Measurements from ENCODE around the gene MRPL28.
"Not testable (repeated sequence)": the region's sequence is repeated elsewhere in the genome, so short reads cannot be mapped to it uniquely, and the experiment has no call there.

Gene MRPL28

DNA sequence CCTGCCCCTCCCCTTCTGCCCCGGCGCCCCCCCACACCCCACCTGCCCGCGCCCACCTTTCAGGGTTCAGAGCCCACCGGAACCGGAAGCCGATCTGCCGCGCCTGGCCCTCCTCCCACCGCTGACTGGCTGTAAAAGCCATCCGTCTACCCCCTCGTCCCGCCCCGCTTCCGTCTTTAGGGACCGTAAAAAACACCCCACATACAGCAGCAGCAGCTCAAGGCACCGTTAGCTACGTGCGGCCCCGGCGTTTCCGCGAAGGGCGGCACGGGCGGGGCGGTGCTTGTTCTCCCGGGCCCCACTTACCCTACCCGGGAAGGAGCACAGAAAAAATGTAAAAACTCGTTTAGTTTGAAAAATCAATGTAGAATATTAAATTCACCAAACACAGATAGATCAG lies at the start of gene MRPL28:
Gene MRPL28, minus strand, starts transcription at position 96 of the 400 bp plus-strand sequence. CDS start 320 bp downstream, outside the sequence.
- FAIRE-seq: peak; percentile 95

DNA sequence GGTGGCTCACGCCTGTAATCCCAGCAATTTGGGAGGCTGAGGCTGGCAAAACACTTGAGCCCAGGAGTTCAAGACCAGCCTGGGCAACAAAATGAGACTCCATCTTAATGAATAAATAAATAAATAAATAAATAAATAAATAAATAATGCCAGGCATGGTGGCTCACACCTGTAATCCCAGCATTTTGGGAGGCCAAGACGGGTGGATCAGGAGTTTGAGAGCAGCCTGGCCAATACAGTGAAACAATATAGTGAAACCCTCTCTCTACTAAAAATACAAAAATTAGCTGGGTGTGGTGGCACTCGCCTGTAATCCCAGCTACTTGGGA lies 44.8 kb upstream of the MRPL28 start:
- not testable (repeated sequence) for FAIRE-seq

DNA sequence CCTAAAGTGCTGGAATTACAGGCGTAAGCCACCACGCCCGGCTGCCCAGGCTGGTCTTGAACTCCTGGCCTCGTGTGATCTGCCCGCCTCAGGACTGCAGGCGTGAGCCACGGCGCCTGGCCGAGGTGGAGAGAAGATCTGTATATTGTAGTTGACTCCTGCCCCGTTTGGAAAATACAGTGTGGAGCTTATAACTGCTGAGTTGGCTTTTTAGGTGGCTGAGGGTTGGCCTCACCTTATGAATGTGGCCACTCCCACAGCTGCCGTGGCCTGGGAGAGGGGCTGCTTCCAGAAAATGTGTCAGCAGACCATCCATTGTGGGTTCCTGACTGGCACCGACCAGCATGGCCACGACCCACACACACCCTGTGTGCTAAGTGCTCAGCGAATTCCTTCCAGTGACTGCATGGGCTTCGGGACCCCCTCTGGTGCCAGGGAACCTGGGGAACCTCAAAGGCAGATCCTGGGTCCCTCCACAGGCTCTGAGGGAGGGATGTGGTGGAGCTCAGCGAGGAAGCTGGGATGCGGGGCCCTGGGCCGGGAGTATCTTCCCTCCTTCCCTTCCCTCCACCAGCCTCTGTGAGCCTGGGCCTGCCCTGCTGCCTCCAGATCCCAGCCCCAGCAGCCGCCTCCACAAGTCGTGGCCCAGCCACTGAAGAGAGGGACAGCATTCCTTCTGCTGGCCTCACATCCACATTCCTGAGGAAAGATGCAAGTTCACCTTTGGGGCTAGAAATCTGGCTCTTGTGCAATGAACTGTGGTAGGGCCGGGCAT lies 44.2 kb upstream of the MRPL28 start:
- FAIRE-seq: no peak

DNA sequence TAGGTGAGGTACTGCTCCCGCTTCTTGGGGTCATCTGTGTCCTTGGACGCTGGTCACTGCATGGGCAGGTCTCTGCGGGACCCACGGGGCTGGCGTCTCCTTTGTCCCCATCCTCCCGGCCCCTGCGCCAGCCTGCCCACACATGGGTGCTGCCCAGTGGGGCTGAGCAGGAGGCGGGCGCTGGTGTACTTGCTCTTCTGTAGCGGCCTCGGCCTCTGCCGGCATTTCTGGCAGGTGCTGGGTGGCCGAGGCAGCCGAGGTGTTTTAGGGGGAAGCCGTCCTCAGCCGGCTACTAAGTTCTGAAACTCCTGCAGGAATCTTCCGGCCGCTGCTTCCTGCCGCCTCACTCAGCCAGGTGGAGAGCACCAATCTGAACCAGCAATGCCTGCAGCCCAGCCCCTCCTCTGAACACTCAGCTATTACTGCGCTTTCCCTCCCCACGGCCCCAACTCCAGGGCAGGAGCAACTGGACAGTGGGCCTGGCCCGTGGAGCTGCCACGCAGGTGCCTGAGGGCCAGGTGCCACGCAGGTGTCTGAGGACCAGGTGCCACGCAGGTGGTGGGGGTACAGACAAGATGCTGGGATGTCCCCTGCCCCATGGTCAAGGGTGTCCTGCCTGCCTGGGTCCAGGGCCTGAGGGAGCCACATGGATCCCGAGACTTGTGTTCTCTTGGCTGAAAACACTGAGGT lies 41.4 kb upstream of the MRPL28 start:
- FAIRE-seq: no peak

DNA sequence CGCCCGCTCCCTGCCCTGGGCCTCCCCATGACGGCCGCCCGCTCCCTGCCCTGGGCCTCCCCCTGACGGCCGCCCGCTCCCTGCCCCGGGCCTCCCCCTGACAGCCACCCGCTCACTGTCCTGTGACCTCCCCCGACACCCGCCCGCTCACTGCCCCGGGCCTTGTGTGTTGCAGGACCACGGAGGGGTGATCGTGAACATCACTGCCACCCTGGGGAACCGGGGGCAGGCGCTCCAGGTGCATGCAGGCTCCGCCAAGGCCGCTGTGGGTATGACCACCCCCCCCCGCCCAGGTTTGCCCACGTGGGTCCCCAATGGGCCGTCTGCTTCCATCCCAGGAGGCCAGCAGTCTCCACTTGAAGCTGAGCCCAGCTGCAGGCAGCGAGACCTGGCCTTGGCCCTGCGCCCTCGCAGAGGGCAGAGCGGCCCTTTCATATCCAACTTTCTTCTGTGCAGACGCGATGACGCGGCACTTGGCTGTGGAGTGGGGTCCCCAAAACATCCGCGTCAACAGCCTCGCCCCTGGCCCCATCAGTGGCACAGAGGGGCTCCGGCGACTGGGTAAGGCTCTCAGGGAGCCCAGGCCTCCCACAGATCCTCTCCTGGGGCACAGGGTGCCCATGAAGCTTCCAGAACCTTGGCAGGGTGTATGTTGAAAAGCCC lies 40.3 kb upstream of the MRPL28 start:
- FAIRE-seq: no peak

DNA sequence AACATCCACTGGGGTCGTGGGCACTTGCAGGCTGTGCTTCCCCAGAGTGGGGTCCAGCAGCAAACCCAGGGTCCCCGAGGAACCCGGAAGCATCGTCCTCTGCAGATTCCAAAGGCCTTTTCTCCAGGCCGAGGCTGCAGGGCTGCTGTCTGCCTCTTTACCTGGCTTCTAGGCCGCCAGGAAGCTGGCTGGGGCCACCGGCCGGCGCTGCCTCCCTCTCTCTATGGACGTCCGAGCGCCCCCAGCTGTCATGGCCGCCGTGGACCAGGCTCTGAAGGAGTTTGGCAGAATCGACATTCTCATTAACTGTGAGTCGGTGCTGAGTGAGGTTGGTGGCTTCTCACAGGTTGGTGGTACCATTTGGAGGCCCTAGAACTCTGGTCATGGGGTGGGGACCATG lies 36.9 kb upstream of the MRPL28 start:
- FAIRE-seq: no peak

DNA sequence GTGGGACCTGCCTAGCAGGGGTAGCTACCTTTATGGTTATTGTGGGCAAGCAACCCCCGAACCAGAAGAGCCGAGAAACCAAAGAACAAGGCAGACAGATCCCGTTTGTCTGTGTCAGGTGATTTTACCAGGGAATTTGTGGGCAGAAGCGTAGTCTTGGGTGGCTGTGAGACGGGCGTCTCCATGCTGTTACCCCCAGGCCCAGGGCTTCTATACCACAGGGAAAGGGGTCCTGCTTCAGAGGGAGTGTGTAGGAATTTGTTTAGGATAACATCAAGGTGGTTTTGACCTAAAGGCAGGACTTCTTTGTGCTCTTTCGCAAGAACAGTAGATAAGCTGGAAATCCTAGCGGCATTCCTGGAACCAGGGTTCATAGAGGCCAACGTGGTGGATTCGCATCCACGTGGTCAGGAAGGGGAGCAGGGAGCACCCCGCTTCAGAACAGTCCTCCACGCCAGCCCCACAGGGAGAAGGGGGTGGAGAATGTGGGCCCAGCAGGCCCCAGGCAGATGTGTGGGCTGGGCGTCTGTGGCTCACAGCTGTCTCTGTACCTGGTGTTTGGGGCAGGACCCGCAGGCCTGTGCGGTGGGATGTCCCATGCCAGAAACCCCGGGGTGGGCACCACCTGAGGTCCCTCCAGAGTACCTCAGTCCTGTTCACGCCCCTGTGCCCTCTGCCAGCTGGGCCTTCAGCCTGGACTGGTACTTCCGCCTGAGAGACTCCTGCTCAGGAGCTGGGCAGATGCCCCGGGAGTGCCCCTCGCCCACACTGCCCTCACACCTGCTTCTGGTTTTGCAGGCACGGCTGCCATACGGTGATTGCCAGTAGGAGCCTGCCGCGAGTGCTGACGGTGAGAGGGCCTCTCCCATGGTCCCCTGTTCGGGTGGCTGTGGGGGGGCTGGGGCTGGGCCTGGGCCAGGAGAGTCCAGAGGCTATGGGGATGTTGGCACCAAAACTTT lies 35.5 kb upstream of the MRPL28 start:
- no peak for FAIRE-seq

DNA sequence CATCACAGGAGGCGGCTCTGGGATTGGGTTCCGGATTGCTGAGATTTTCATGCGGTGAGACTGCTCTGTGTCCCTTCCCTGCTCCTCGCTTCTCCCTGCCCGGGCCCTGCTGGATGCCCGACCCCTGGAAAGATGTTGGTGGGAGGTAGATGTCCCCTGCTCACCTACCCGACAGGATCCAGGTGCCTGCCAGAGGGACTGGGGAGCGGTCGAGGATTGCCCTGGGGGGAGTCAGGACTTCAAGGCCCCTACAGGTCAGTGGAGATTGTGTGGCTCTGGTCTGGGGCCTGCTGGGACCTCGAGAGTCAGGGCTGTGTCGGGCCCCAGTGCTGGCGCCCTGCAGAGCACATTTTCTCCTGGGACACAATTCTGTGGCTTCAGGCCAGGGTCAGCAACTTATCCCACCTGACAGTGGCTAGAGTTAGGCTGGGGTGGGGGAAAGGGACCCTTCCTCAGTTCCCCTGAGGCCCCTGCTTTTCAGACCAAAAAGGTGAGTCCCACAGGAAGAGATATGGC lies 34.7 kb upstream of the MRPL28 start:
- no peak for FAIRE-seq

DNA sequence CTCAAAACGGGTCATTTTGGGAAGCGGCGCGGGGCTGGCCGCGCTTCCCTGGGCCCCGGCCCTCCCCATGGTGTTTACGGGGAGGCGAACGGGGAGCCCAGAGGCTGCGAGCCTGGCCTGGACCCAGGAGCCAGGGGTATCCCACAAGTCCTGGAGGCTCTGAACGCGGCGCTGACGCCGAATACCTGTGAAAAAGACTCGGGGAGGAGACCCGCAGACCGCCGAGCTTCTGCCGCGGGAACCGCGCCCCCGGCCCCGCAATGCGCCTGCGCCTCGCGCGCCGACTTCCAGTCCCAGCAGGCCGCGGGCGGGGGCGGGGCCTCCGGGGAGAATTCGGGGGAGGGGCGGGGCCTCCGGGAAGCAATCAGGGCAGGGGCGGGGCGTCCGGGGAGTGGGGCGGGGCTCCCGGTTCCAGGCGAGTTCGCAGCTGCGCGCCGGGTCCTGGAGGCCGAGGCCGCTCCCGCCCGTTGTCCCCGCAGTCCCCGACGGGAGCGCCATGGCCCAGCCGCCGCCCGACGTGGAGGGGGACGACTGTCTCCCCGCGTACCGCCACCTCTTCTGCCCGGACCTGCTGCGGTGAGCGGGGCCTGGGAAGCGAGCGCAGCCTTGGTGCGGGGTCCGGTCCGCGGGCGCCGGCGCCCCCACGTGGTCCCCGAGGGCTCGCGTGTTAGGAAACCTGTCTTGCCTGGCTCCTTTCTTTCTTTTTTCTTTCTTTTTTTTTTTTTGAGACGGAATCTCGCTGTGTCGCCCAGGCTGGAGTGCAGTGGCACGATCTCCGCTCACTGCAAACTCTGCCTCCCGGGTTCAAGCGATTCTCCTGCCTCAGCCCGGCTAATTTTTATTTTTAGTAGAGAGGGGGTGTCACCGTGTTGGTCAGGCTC lies 31.4 kb upstream of the MRPL28 start, which contains the start of gene DECR2:
Gene DECR2, plus strand, starts transcription at position 418 of the 881 bp plus-strand sequence. Its CDS starts 79 bp downstream, at position 497.
- FAIRE-seq: no peak

DNA sequence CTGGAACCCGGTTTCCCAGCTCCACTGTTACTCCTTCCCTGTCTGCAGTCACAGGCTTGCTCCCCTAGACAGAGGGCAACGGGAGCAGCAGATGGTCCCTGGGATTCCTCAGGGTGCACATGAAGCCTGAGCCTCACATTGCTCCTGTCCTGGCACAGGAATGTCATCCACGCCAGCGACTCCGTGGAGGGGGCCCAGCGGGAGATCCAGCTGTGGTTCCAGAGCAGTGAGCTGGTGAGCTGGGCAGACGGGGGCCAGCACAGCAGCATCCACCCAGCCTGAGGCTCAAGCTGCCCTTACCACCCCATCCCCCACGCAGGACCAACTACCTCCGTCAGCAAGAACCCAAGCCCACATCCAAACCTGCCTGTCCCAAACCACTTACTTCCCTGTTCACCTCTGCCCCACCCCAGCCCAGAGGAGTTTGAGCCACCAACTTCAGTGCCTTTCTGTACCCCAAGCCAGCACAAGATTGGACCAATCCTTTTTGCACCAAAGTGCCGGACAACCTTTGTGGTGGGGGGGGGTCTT lies 29.8 kb upstream of the MRPL28 start:
- FAIRE-seq: no peak

DNA sequence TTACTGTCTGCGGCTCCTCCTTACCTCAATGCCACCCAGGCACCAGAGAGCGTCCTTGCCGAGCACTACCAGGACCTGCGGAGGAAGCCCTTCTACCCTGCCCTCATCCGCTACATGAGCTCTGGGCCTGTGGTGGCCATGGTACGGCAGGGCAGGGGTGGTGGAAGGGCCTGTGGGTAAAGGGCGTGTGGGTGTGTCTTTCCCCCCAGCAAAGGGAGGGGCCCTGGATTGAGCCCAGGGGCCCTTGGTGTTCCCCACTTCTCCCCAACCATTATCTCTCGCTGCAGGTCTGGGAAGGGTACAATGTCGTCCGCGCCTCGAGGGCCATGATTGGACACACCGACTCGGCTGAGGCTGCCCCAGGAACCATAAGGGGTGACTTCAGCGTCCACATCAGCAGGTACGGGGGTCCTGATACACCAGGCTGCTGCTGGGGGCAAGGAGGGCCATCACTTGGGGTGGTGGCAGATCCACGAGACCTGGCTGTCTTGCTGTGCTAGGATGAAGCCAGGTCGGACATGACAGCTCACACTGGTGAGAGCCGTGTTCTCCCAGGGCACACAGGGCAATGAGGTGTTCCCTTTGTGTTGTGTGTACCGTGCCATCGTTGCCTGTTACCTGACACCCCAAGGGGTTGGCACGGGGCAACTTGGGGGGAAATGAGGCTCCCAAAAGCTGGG lies 29.1 kb upstream of the MRPL28 start:
- FAIRE-seq: no peak

DNA sequence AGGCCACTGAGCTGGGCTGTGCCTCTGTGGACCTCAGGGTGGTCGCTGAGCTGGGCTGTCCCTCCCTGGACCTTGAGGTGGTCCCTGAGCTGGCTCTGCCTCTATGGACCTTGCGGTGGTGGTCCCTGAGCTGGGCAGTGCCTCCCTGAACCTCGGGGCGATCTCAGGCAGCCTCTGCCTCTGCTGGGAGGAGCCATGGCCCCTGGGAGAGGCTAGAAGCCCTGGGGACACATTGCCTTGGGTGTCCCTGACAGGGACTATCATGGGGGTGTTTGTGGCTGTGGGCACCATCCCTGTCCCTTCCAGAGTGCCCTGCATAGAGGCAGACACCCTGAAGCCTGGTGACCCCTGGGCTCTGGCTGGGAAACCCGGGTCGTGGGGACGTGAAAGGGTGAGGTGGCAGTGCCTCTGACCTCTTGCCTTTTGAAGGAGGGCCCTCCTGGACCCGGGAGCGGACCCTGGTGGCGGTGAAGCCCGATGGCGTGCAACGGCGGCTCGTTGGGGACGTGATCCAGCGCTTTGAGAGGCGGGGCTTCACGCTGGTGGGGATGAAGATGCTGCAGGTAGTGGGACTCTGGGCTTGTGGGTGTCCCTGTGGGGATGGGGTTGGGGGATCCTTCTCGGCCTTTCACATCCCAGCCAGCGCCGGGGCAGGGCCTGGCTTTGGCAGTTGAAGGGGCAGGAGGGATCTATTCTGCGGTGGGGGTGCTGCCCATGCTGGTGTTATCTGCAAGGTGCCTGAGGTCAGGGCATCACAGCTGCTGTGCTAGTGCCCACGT lies 28.4 kb upstream of the MRPL28 start:
- FAIRE-seq: no peak

DNA sequence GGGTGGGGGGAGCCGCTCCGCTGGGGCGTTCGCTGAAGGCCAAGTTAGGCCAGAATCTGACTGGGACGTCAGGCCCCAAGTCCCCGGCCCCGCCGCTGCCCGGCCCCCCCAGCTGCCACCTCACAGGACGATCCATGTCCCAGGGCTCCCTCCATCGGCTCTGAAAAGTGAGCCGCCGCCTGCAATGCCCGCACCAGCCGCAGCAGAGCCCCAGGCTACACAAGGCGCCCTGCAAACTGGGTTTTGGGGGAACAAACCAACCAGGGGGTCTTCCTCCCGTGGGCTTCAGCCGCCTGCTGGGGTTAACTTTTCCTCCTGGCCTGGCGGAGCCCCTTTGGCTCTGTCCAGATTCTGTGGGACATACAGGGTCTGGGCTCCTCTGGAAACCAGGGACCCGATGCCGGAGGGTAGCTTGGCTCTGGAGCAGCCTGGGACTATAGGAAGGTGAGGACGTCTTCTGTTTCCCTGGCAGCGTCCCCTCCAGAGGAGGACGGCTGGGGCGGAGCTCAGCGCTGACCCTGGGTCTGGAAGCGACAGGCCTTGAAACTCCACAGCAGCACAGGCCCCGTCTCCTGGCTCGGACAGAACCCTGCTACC lies 27.5 kb upstream of the MRPL28 start:
- FAIRE-seq: no peak

DNA sequence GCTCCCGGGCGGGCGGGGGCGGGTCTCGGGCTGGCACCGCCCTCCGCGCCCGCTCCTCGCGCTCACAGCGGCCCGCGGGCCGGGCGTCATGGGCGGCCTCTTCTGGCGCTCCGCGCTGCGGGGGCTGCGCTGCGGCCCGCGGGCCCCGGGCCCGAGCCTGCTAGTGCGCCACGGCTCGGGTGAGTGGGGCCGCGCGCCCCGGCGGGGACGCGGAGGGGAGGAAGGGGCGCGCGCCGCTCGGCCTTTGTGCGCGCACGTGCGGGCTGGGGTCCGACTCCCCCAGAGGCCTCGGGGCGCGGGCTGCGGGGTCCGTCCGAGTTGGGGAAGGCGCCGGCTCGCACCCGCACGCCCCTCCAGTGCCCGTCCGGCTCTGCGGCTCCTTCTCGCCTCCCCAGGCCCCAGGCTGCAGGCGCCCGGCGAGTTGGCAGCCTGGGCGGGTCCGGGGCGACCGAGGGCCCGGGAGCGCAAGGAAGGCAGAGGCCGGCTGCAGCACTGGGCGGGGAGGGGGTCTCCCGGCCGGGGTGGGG lies 26.9 kb upstream of the MRPL28 start, which contains the start of gene NME4:
Gene NME4, plus strand, starts transcription at position 65 of the 527 bp plus-strand sequence. Its CDS starts 24 bp downstream, at position 89.
- FAIRE-seq: no peak

DNA sequence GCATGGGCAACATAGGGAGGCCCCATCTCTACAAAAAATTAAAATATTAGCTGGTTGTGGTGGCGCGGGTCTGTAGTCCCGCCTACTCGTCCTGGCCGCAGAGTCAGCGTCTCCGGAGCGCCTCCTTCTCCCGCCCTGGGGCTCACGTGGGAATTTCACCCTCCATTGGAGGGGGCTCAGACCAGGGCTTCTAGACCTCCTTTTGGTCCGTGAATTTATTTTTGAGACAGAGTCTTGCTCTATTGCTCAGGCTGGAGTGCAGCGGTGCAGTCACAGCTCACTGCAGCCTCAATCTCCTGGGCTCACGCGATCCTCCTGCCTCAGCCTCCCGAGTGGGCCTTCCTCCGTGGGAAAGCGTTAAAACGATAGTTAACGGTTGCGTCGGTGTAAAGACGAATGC lies 26.3 kb upstream of the MRPL28 start:
- FAIRE-seq: no peak

DNA sequence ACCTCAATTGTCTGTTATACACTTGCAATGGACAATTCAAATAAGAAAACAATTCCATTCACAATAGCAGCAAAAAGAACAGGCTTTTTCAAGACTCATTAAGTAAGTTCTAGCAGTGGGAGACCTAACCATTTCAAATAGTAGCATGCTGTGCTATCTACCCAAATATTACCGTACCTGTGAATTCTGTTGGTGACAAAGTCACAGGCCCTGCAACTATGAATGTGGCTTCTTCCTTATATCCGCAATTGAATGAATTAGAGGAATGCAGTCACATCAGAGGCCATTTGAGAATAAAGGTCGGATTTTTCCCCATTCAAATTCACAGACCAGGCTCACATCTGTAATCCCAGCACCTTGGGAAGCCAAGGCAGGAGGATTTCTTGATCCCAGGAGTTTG lies 25.9 kb upstream of the MRPL28 start:
- no peak for FAIRE-seq

DNA sequence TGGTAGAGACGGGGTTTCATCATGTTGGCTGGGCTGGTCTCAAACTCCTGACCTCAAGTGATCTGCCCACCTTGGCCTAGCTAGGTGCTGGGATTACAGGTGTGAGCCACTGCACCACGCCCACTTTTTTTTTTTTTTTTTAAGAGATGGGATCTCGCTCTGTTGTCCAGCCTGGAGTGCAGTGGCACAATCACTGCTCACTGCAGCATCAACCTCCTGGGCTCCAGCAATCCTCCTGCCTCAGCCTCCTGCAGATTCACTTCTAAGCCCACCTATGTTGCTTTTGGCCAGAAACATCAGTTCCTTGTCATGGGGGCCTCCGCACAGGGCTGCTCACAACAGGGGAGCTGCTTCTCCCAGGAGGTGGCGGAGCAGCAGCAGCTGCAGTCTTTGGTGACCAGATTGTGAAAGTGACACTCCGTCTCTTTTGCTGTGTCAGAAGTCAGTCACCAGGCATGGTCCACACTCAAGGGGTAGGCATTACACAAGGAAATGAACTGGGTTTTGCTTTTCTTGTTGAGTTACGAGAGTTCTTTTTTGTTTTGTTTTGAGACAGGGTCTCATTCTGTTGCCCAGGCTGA lies 22.2 kb upstream of the MRPL28 start:
- no peak for FAIRE-seq

DNA sequence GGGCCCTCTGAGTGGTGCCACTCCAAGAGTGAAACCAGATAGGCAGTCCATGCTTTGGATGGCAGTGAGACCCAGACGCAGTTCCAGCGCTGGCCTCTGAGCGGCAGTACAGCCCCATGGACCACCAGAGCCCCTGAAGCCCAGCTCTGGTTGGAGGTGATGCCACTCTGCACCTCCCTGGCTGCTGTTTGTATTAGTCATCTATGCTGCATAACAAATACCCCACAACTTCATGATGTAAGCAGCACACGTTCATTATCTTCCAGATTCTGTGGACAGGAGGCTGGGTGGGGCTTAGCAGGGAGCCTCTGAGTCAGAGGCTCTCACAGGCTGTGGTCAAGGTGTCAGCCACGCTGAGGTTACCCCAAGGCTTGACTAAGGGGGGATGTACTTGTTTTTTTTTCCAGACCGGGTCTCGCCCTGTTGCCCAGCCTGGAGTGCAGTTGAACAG lies 21.6 kb upstream of the MRPL28 start:
- FAIRE-seq: no peak

Data from islet of Langerhans (tissue), 1 donor.